ENCODE data around the gene BTNL9. TPM values are rescaled to one million over a fixed set of nuclear protein-coding genes. Genes with fewer than 3 reads are reported as not detected.

The BTNL9 gene
- total RNA-seq, 1 donor from 2014 or later = 0.24 TPM

GRCh38 chr5:181024245-181025064, 15.6 kb upstream of the BTNL9 start:
- no peak overlapping the region for H3K27ac Mint-ChIP-seq

DNA sequence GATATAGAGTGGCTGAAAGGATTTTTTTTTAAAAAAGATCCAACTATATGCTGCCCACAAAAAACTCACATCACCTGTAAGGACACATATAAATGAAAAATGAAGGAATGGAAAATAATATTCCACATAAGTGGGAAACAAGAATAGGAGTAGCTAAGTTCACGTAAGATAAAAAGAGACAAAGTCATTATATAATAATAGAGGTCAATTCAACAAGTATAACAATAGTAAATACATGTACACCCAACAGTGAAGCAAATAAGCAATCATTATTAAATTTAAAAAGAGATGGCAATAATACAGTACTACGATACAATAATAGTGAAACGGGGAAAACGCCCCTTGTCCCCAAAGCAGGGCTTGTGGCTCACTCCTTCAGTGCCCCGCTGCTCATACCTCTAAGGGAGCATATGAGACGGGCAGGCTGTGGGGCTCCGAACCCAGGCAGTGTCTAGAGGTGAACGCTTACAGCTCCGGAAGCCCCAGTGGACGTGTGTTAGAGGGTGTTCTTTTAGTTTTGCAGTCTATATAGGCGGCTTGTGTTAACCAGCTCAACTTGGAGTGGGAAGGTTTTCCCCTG, 12.5 kb upstream of the BTNL9 start:
- H3K4me2 ChIP-seq = peak overlapping the region; percentile 60
- no peak for DNase-seq (ENCODE audit: low spot score)
- no peaks in the 10 kb centered on the region for H3K79me2 ChIP-seq (ENCODE audit: low read depth)
- no peaks in the 10 kb centered on the region for H3K4me1 ChIP-seq
- H3K9me3 ChIP-seq (ENCODE audit: low read depth) = no peaks in the 10 kb centered on the region
- no peak overlapping the region for H3K4me3 Mint-ChIP-seq
- no peaks in the 10 kb centered on the region for H3K36me3 ChIP-seq
- peaks cover 2% of the 10 kb centered on the region for H3K9me3 Mint-ChIP-seq
- H3K27ac Mint-ChIP-seq = no peak overlapping the region
- no peaks in the 10 kb centered on the region for H4K20me1 ChIP-seq (ENCODE audit: low read depth)
- H3K27ac ChIP-seq = no peak overlapping the region
- TF ChIP-seq EZH2phosphoT487 (IDR thresholded peaks at IDR 0.05) (no peak), EZH2 (IDR thresholded peaks at IDR 0.05) (no peak)
- no peaks in the 10 kb centered on the region for H3K4me1 Mint-ChIP-seq
- H3K36me3 Mint-ChIP-seq = no peaks in the 10 kb centered on the region
- H2AFZ ChIP-seq (replicated peaks) = peak overlapping the region; percentile 84
- H3F3A ChIP-seq (ENCODE audit: low read depth) = peaks cover 4% of the 10 kb centered on the region
- H3K9ac ChIP-seq = no peak overlapping the region
- peaks cover 26% of the 10 kb centered on the region for H3K27me3 ChIP-seq
- H3K4me3 ChIP-seq = peak overlapping the region; percentile 37
- H3K27me3 Mint-ChIP-seq (ENCODE audit: insufficient read depth, low read depth) = peaks cover 11% of the 10 kb centered on the region

More at GRCh38 chr5:181024245-181025064, 15.6 kb upstream of the BTNL9 start:
- H3K4me1 Mint-ChIP-seq = no peaks in the 10 kb centered on the region
- H3K36me3 ChIP-seq = no peaks in the 10 kb centered on the region
- peaks cover 4% of the 10 kb centered on the region for H3F3A ChIP-seq (ENCODE audit: low read depth)
- H3K4me3 Mint-ChIP-seq = no peak overlapping the region
- peaks cover 7% of the 10 kb centered on the region for H3K9me3 ChIP-seq (ENCODE audit: low read depth)
- H3K27ac ChIP-seq = no peak overlapping the region
- no peaks in the 10 kb centered on the region for H3K79me2 ChIP-seq (ENCODE audit: low read depth)
- no peak overlapping the region for H3K9ac ChIP-seq
- no peak overlapping the region for H3K4me3 ChIP-seq
- H2AFZ ChIP-seq (replicated peaks) = no peak overlapping the region
- H3K4me2 ChIP-seq = no peak overlapping the region
- H3K4me1 ChIP-seq = no peaks in the 10 kb centered on the region
- TF ChIP-seq CTCF (IDR thresholded peaks at IDR 0.05) = no peak
- TF ChIP-seq EZH2phosphoT487 (IDR thresholded peaks at IDR 0.05) = no peak
- TF ChIP-seq EZH2 (IDR thresholded peaks at IDR 0.05) = no peak
- DNase-seq (ENCODE audit: low spot score) = no peak
- H3K36me3 Mint-ChIP-seq = no peaks in the 10 kb centered on the region
- peaks cover 11% of the 10 kb centered on the region for H3K9me3 Mint-ChIP-seq
- no peaks in the 10 kb centered on the region for H4K20me1 ChIP-seq (ENCODE audit: low read depth)
- peaks cover 26% of the 10 kb centered on the region for H3K27me3 ChIP-seq
- peaks cover 11% of the 10 kb centered on the region for H3K27me3 Mint-ChIP-seq (ENCODE audit: insufficient read depth, low read depth)

GRCh38 chr5:181028032-181028819, 11.8 kb upstream of the BTNL9 start:
- peak; percentile 38 for DNase-seq (ENCODE audit: low spot score)

More at GRCh38 chr5:181028032-181028819, 11.8 kb upstream of the BTNL9 start:
- peaks cover 4% of the 10 kb centered on the region for H3F3A ChIP-seq (ENCODE audit: low read depth)
- H3K4me1 ChIP-seq = no peaks in the 10 kb centered on the region
- H3K4me3 Mint-ChIP-seq = peak overlapping the region; percentile 7
- H3K4me1 Mint-ChIP-seq = no peaks in the 10 kb centered on the region
- H3K9me3 Mint-ChIP-seq = peaks cover 2% of the 10 kb centered on the region
- no peaks in the 10 kb centered on the region for H3K36me3 ChIP-seq
- peak overlapping the region; percentile 84 for H2AFZ ChIP-seq (replicated peaks)
- no peaks in the 10 kb centered on the region for H4K20me1 ChIP-seq (ENCODE audit: low read depth)
- TF ChIP-seq CTCF (IDR thresholded peaks at IDR 0.05) (no peak), EZH2phosphoT487 (IDR thresholded peaks at IDR 0.05) (no peak), EZH2 (IDR thresholded peaks at IDR 0.05) (no peak)
- H3K4me2 ChIP-seq = peak overlapping the region; percentile 60
- H3K27ac Mint-ChIP-seq = no peak overlapping the region
- no peak overlapping the region for H3K9ac ChIP-seq
- no peak overlapping the region for H3K27ac ChIP-seq
- no peaks in the 10 kb centered on the region for H3K9me3 ChIP-seq (ENCODE audit: low read depth)
- H3K79me2 ChIP-seq (ENCODE audit: low read depth) = no peaks in the 10 kb centered on the region
- H3K36me3 Mint-ChIP-seq = no peaks in the 10 kb centered on the region
- H3K27me3 ChIP-seq = peaks cover 26% of the 10 kb centered on the region
- peak overlapping the region; percentile 37 for H3K4me3 ChIP-seq
- H3K27me3 Mint-ChIP-seq (ENCODE audit: insufficient read depth, low read depth) = peaks cover 11% of the 10 kb centered on the region
